GM15510 (cell line): ENCODE measurements around the gene CFAP299.

Source experiments
- POLR2A ChIP-seq: IDR thresholded peaks from 3 replicates; pipeline ENCODE4 v1.6.1; 2011; ENCODE audit warnings: borderline replicate concordance; ENCODE audit not compliant: insufficient read length; ENCODE audit errors: extremely low read depth

The CFAP299 gene

GRCh38 chr4:80878218-80878617, 542.7 kb downstream of the CFAP299 start:
- TF ChIP-seq POLR2A: no peak

- TF ChIP-seq POLR2A: no peak
Measured at GRCh38 chr4:80897537-80898303, 562.2 kb downstream of the CFAP299 start.

GRCh38 chr4:80900908-80901307, 565.4 kb downstream of the CFAP299 start:
- no peak for TF ChIP-seq POLR2A

- TF ChIP-seq POLR2A: no peak
Measured at GRCh38 chr4:80903020-80903419, 567.5 kb downstream of the CFAP299 start.

- no peak for TF ChIP-seq POLR2A
Measured at GRCh38 chr4:80909938-80910337, 574.4 kb downstream of the CFAP299 start.

- TF ChIP-seq POLR2A: no peak
Measured at GRCh38 chr4:80911458-80911857, 575.9 kb downstream of the CFAP299 start.

GRCh38 chr4:80912350-80912749, 576.8 kb downstream of the CFAP299 start:
- no peak for TF ChIP-seq POLR2A

- TF ChIP-seq POLR2A: no peak
Measured at GRCh38 chr4:80913381-80913780, 577.9 kb downstream of the CFAP299 start.

GRCh38 chr4:80916770-80917169, 581.2 kb downstream of the CFAP299 start:
- no peak for TF ChIP-seq POLR2A

- TF ChIP-seq POLR2A: no peak
Measured at GRCh38 chr4:80918004-80918403, 582.5 kb downstream of the CFAP299 start.

- no peak for TF ChIP-seq POLR2A
Measured at GRCh38 chr4:80921441-80921840, 585.9 kb downstream of the CFAP299 start.

GRCh38 chr4:80922941-80923340, 587.4 kb downstream of the CFAP299 start:
- no peak for TF ChIP-seq POLR2A

GRCh38 chr4:80925293-80925692, 589.8 kb downstream of the CFAP299 start:
- no peak for TF ChIP-seq POLR2A

- TF ChIP-seq POLR2A: no peak
Measured at GRCh38 chr4:80926446-80926845, 590.9 kb downstream of the CFAP299 start.

GRCh38 chr4:80926891-80927290, 591.4 kb downstream of the CFAP299 start:
- TF ChIP-seq POLR2A: no peak

- TF ChIP-seq POLR2A: no peak
Measured at GRCh38 chr4:80927420-80927819, 591.9 kb downstream of the CFAP299 start.
